WTC11 (cell line): ENCODE measurements around the gene TOB1. TPM values are rescaled to one million over a fixed set of nuclear protein-coding genes. Genes with fewer than 3 reads are reported as not detected.

Source experiments
- ATAC-seq: fragments of 200-7000 bp; cut with Tn5 transposase; 2 replicates; pipeline ENCODE4 v1.10.0; 2021; ENCODE audit warnings: mild to moderate bottlenecking, moderate library complexity
- CTCF ChIA-PET: fragments of 300-600 bp; sonication (Branson Sonifier 250); formaldehyde crosslinking; loops from one replicate; lab custom pipeline; 2021; ENCODE audit warnings: antibody characterized with exemption; lab: Charles Lee
- POLR2A ChIA-PET: fragments of 350-600 bp; sonication (Branson Sonifier 250); formaldehyde crosslinking; loops from one replicate; lab custom pipeline; 2021; ENCODE audit warnings: antibody characterized with exemption; lab: Charles Lee
- DNase-seq: peaks from one replicate; pipeline ENCODE4 v3.0.0; 2021; ENCODE audit warnings: low spot score
- H3K27ac Mint-ChIP-seq: 2 replicates; pipeline ENCODE4 v1.8.0; 2021; ENCODE audit warnings: mixed read lengths
- H3K27me3 Mint-ChIP-seq: 2 replicates; pipeline ENCODE4 v1.8.0; 2021; ENCODE audit warnings: low read depth, mild to moderate bottlenecking, moderate library complexity, mixed read lengths
- H3K36me3 Mint-ChIP-seq: 2 replicates; pipeline ENCODE4 v1.8.0; 2021; ENCODE audit warnings: mixed read lengths
- H3K4me1 Mint-ChIP-seq: 2 replicates; pipeline ENCODE4 v1.8.0; 2022; ENCODE audit warnings: mixed read lengths
- H3K4me3 Mint-ChIP-seq: 2 replicates; pipeline ENCODE4 v1.8.0; 2021; ENCODE audit warnings: mild to moderate bottlenecking, moderate library complexity, mixed read lengths
- H3K9me3 Mint-ChIP-seq: 2 replicates; pipeline ENCODE4 v1.8.0; 2021; ENCODE audit warnings: mixed read lengths
- AR ChIP-seq: fragments of 250-450 bp; sonication (Bioruptor Pico); IDR thresholded peaks from 2 replicates; pipeline ENCODE4 v1.9.0; 2021; ENCODE audit warnings: mild to moderate bottlenecking
- CDX4 ChIP-seq: fragments of 250-450 bp; sonication (Bioruptor Pico); IDR thresholded peaks from 2 replicates; pipeline ENCODE4 v1.9.0; 2021; ENCODE audit warnings: moderate library complexity, mild to moderate bottlenecking, inconsistent platforms, borderline replicate concordance
- ELF4 ChIP-seq: sonication (generic); formaldehyde crosslinking; IDR thresholded peaks from 2 replicates; pipeline ENCODE4 v1.8.1; 2022; ENCODE audit warnings: low read depth, mild to moderate bottlenecking, moderate library complexity, missing genetic modification reagents
- ETV6 ChIP-seq: sonication (generic); formaldehyde crosslinking; IDR thresholded peaks from 2 replicates; pipeline ENCODE4 v1.8.1; 2022; ENCODE audit warnings: mild to moderate bottlenecking, missing genetic modification reagents
- FOXP4 ChIP-seq: sonication (generic); formaldehyde crosslinking; IDR thresholded peaks from 2 replicates; pipeline ENCODE4 v1.8.0; 2022; ENCODE audit warnings: mild to moderate bottlenecking, missing genetic modification reagents
- KAT7 ChIP-seq: sonication (generic); formaldehyde crosslinking; IDR thresholded peaks from 2 replicates; pipeline ENCODE4 v1.8.1; 2023; ENCODE audit warnings: missing genetic modification reagents, mild to moderate bottlenecking, borderline replicate concordance
- MYBL2 ChIP-seq: sonication (generic); formaldehyde crosslinking; IDR thresholded peaks from 2 replicates; pipeline ENCODE4 v1.8.1; 2023; ENCODE audit warnings: mild to moderate bottlenecking, moderate library complexity, missing genetic modification reagents
- NFATC4 ChIP-seq: fragments of 250-450 bp; sonication (Bioruptor Pico); IDR thresholded peaks from 2 replicates; pipeline ENCODE4 v1.9.0; 2021; ENCODE audit warnings: mild to moderate bottlenecking
- NFE2L1 ChIP-seq: sonication (generic); formaldehyde crosslinking; IDR thresholded peaks from 2 replicates; pipeline ENCODE4 v1.8.1; 2023; ENCODE audit warnings: missing genetic modification reagents
- NFYB ChIP-seq: sonication (generic); formaldehyde crosslinking; conservative IDR thresholded peaks from 2 replicates; pipeline ENCODE4 v1.8.0; 2022; ENCODE audit warnings: low read depth, missing genetic modification reagents
- NR1H2 ChIP-seq: sonication (generic); formaldehyde crosslinking; IDR thresholded peaks from 2 replicates; pipeline ENCODE4 v1.9.0; 2021; ENCODE audit warnings: mild to moderate bottlenecking, moderate library complexity, missing genetic modification reagents
- OVOL2 ChIP-seq: fragments of 250-450 bp; sonication (Bioruptor Pico); IDR thresholded peaks from 2 replicates; pipeline ENCODE4 v1.9.0; 2021; ENCODE audit warnings: mild to moderate bottlenecking, borderline replicate concordance
- RORB ChIP-seq: fragments of 250-450 bp; sonication (Bioruptor Pico); IDR thresholded peaks from 2 replicates; pipeline ENCODE4 v1.9.0; 2021; ENCODE audit warnings: mild to moderate bottlenecking
- SMAD3 ChIP-seq: sonication (generic); formaldehyde crosslinking; IDR thresholded peaks from 2 replicates; pipeline ENCODE4 v1.8.0; 2022; ENCODE audit warnings: missing genetic modification reagents, mild to moderate bottlenecking, borderline replicate concordance
- TEAD4 ChIP-seq: sonication (generic); formaldehyde crosslinking; IDR thresholded peaks from 2 replicates; pipeline ENCODE4 v1.8.0; 2022; ENCODE audit warnings: mild to moderate bottlenecking, missing genetic modification reagents
- ZNF423 ChIP-seq: fragments of 250-450 bp; sonication (Bioruptor Pico); IDR thresholded peaks from 2 replicates; pipeline ENCODE4 v2.1.2; 2022; ENCODE audit warnings: mild to moderate bottlenecking, moderate library complexity
- ZNF671 ChIP-seq: fragments of 250-450 bp; sonication (Bioruptor Pico); IDR thresholded peaks from 2 replicates; pipeline ENCODE4 v1.8.0; 2021; ENCODE audit warnings: mild to moderate bottlenecking
- ZSCAN18 ChIP-seq: fragments of 250-450 bp; sonication (Bioruptor Pico); IDR thresholded peaks from 2 replicates; pipeline ENCODE4 v2.1.2; 2022; ENCODE audit warnings: mild to moderate bottlenecking, moderate library complexity
- total RNA-seq: library from RNA; stranded (reverse); gene quantifications from 3 replicates; pipeline ENCODE4 v1.2.3, GENCODE V29; 2021
- TF ChIP-seq, protein P1 (sequence below): sonication (generic); formaldehyde crosslinking; IDR thresholded peaks from 2 replicates; pipeline ENCODE4 v1.8.0; 2022; ENCODE audit warnings: missing genetic modification reagents

The TOB1 gene
- total RNA-seq, 1 experiment from 2014 or later = 36.0 TPM

DNA sequence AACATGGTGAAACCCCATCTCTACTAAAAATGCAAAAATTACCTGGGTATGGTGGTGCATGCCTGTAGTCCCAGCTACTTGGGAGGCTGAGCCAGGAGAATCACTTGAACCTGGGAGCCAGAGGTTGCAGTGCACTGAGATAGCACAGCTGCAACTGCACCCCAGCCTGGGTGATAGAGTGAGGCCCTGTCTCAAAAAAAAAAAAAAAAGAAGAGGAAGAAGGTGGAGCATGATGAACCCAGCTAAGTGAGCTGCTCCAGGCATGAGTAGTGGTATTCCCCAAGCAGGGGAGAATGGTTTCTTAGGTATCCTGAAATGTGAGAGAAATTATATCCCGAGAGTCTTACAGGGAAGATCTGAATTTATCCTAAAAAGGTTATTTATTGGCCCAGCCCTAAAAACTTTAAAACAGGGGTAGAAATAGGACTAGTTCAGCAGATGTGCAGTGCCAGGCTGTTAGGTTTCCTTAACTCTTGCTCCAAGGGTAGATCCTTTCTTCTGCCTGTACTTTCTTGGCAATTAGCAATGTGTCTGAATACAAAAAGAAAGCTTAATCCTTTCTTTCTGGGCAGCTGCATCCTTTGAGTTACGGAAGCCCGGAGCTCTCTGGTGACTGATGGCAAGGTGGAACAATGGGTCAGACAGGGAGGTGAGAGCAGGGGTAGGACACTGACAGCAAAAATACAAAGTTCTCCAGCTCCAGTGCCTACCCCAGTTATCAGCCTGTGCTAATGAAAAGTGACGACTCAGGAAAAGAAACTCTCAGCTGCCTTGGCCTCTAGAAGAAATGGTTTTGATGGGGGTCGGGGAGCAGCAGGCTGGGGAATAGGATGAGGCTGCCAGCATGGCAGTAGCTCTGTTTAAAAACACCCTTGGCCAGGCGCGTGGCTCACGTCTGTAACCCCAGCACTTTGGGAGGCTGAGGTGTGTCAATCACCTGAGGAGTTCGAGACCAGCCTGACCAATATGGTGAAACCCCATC, 36.5 kb upstream of the TOB1 start:
- Mint-ChIP-seq H3K4me1 (peaks cover 45% of the 10 kb centered on the region), H3K36me3 (no peaks in the 10 kb centered on the region), H3K4me3 (no peak overlapping the region), H3K27ac (peak overlapping the region; percentile 30), H3K27me3 (no peaks in the 10 kb centered on the region), H3K9me3 (no peaks in the 10 kb centered on the region)
- ChIA-PET POLR2A (interaction anchor here (1.2 to 2.0 kb wide), 2 partner anchors 9 to 35 kb away, joined by 3 to 6 read pairs; no protein-coding TSS in a partner anchor), CTCF (interaction anchor here (0.5 to 1.9 kb wide), 6 partner anchors 9 to 96 kb away, joined by 3 to 7 read pairs (median 3); partner anchors contain the start of gene TOB1)
- ATAC-seq (no peak), DNase-seq (no peak)
- TF ChIP-seq FOXP4 (CRISPR knock-in tag) (no peak), ZNF423 (CRISPR knock-in tag) (no peak), KAT7 (no peak), ETV6 (CRISPR knock-in tag) (no peak), OVOL2 (no peak), ELF4 (CRISPR knock-in tag) (no peak), CDX4 (no peak), NR1H2 (CRISPR knock-in tag) (no peak), MYBL2 (CRISPR knock-in tag) (no peak), ZNF671 (CRISPR knock-in tag) (no peak), AR (no peak)
- TF ChIP-seq, protein P1, sequence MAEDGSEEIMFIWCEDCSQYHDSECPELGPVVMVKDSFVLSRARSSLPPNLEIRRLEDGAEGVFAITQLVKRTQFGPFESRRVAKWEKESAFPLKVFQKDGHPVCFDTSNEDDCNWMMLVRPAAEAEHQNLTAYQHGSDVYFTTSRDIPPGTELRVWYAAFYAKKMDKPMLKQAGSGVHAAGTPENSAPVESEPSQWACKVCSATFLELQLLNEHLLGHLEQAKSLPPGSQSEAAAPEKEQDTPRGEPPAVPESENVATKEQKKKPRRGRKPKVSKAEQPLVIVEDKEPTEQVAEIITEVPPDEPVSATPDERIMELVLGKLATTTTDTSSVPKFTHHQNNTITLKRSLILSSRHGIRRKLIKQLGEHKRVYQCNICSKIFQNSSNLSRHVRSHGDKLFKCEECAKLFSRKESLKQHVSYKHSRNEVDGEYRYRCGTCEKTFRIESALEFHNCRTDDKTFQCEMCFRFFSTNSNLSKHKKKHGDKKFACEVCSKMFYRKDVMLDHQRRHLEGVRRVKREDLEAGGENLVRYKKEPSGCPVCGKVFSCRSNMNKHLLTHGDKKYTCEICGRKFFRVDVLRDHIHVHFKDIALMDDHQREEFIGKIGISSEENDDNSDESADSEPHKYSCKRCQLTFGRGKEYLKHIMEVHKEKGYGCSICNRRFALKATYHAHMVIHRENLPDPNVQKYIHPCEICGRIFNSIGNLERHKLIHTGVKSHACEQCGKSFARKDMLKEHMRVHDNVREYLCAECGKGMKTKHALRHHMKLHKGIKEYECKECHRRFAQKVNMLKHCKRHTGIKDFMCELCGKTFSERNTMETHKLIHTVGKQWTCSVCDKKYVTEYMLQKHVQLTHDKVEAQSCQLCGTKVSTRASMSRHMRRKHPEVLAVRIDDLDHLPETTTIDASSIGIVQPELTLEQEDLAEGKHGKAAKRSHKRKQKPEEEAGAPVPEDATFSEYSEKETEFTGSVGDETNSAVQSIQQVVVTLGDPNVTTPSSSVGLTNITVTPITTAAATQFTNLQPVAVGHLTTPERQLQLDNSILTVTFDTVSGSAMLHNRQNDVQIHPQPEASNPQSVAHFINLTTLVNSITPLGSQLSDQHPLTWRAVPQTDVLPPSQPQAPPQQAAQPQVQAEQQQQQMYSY (CRISPR knock-in tag) = no peak

DNA sequence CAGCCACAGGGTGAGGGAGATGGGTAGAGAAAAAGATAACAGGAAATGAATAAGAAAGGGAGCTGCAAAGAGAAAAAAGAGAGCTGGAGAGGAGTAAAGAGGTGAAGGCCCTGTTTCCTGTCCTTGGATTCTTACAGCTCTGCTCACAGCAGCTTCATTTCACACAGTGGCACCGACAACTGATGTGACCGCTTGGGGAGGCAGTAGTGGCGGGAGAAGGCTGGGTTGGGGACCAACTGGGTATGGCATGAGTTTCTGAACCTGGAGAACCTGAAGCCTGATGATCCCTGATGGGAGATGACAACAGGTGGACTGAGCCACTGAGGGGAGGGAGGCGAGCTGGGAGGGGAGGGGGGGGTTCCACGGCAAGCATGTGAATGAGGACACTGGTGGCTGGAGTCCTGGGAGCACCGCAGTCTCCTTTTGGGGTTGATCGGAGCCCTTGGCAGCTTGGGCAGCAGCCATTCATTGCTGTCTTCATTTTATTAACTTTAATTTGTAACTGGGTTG, 34.3 kb upstream of the TOB1 start:
- Mint-ChIP-seq H3K4me1 (peaks cover 37% of the 10 kb centered on the region), H3K27ac (no peak overlapping the region), H3K36me3 (no peaks in the 10 kb centered on the region), H3K9me3 (no peaks in the 10 kb centered on the region), H3K27me3 (no peaks in the 10 kb centered on the region), H3K4me3 (no peak overlapping the region)
- ChIA-PET CTCF (interaction anchor here (0.8 to 3.0 kb wide), 8 partner anchors 9 to 156 kb away, joined by 3 to 9 read pairs (median 3); no protein-coding TSS in a partner anchor), POLR2A (interaction anchor here (1.2 kb wide), 1 partner anchor 33 kb away, joined by 6 read pairs; no protein-coding TSS in a partner anchor)
- TF ChIP-seq AR (no peak), RORB (CRISPR knock-in tag) (no peak), SMAD3 (CRISPR knock-in tag) (no peak), ZNF671 (CRISPR knock-in tag) (no peak), NFYB (no peak), ZSCAN18 (CRISPR knock-in tag) (no peak), NFE2L1 (CRISPR knock-in tag) (no peak), TEAD4 (CRISPR knock-in tag) (no peak), NFATC4 (CRISPR knock-in tag) (no peak)
- ATAC-seq (no peak), DNase-seq (no peak)
